Measurements from ENCODE around the gene AQP2. TPM values are rescaled to one million over a fixed set of nuclear protein-coding genes. Genes with fewer than 3 reads are reported as not detected.

AQP2 gene
- total RNA-seq, 4 donors from 2014 or later, result not detected

- intact Hi-C loops (cut with DNase I; ENCODE audit: low total_unique reads) (loop anchor here (10.0 kb wide), 1 partner anchor 225 kb away; no protein-coding TSS in a partner anchor), in situ Hi-C loops (cut with MboI; ENCODE audit: low pct_ligation_motif_present in 1 of 4, low pct_unique_long_range_greater_than_20kb in 1 of 4, low sequenced_read_pairs in 3 of 4) (loop anchor here in 1 of 4 donors (25.0 kb wide), 1 partner anchor 227 kb away; no protein-coding TSS in a partner anchor)
- TF ChIP-seq POLR2AphosphoS5 (IDR thresholded peaks at IDR 0.05), result no peak
- no peak for TF ChIP-seq CTCF (IDR thresholded peaks at IDR 0.05)
- no peak for TF ChIP-seq EP300 (IDR thresholded peaks at IDR 0.05; ENCODE audit: low read depth)
- no peak for TF ChIP-seq POLR2A (IDR thresholded peaks at IDR 0.05)
- H3K36me3 ChIP-seq, result no peaks in the 10 kb centered on the region
- peaks cover 0 to 11% (median 7%) of the 10 kb centered on the region in 4 donors for H3K4me1 ChIP-seq
- H3K9me3 ChIP-seq, result no peaks in the 10 kb centered on the region
- WGBS, 2 donors (ENCODE audit: low coverage in 1 of 2), result 23 to 32% methylated on average over 8 to 11 of the region's 11 CpGs
- no peak for DNase-seq
- peaks cover 87% of the 10 kb centered on the region for H3K27me3 ChIP-seq
- no peak overlapping the region for H3K4me3 ChIP-seq
- H3K27ac ChIP-seq, result no peak overlapping the region
Observed at GRCh38 chr12:49959685-49960473, 9.3 kb downstream of the AQP2 start.

- no peak overlapping the region for H3K27ac ChIP-seq
- peaks cover 87% of the 10 kb centered on the region for H3K27me3 ChIP-seq
- no peak for DNase-seq
- H3K9me3 ChIP-seq, result no peaks in the 10 kb centered on the region
- in situ Hi-C loops (cut with MboI; ENCODE audit: low pct_ligation_motif_present in 1 of 4, low pct_unique_long_range_greater_than_20kb in 1 of 4, low sequenced_read_pairs in 3 of 4), result loop anchor here in 1 of 4 donors (25.0 kb wide), 1 partner anchor 227 kb away; no protein-coding TSS in a partner anchor
- TF ChIP-seq EP300 (IDR thresholded peaks at IDR 0.05; ENCODE audit: low read depth) (no peak), POLR2AphosphoS5 (IDR thresholded peaks at IDR 0.05) (no peak), CTCF (IDR thresholded peaks at IDR 0.05) (no peak), POLR2A (IDR thresholded peaks at IDR 0.05) (no peak)
- 54 to 58% methylated on average over 7 to 13 of the region's 13 CpGs for WGBS, 2 donors (ENCODE audit: low coverage in 1 of 2)
- intact Hi-C loops (cut with DNase I; ENCODE audit: low total_unique reads), result loop anchor here (10.0 kb wide), 1 partner anchor 224 kb away; no protein-coding TSS in a partner anchor
- H3K4me3 ChIP-seq, result peak overlapping the region in 1 of 4 donors; percentile 48
- peaks cover 0 to 11% (median 7%) of the 10 kb centered on the region in 4 donors for H3K4me1 ChIP-seq
- no peaks in the 10 kb centered on the region for H3K36me3 ChIP-seq
Observed at GRCh38 chr12:49960474-49961110, 10.1 kb downstream of the AQP2 start.

GRCh38 chr12:49961111-49961922, 10.8 kb downstream of the AQP2 start, which contains the start of gene AQP5:
Gene AQP5 (plus strand): TSS chr12:49961872. CDS start chr12:49962018, 146 bp downstream.
- 4% methylated on average over 56 of the region's 111 CpGs; no CpG with 5 or more reads in 1 of the 2 donors for WGBS, 2 donors (ENCODE audit: low coverage in 1 of 2)
- Histone ChIP-seq H3K4me3 (peak within 1 kb of the TSS in 3 of 4 donors; percentile 3 to 48 (median 25)), H3K36me3 (no peaks in the 10 kb centered on the region), H3K27me3 (peaks cover 82% of the 10 kb centered on the region), H3K27ac (no peak within 1 kb of the TSS), H3K9me3 (no peaks in the 10 kb centered on the region), H3K4me1 (peaks cover 0 to 11% (median 7%) of the 10 kb centered on the region in 4 donors)
- no peak for DNase-seq
- intact Hi-C loops (cut with DNase I; ENCODE audit: low total_unique reads) (loop anchor here (10.0 kb wide), 1 partner anchor 223 kb away; no protein-coding TSS in a partner anchor), in situ Hi-C loops (cut with MboI; ENCODE audit: low pct_ligation_motif_present in 1 of 4, low pct_unique_long_range_greater_than_20kb in 1 of 4, low sequenced_read_pairs in 3 of 4) (loop anchor here in 1 of 4 donors (25.0 kb wide), 1 partner anchor 226 kb away; no protein-coding TSS in a partner anchor)
- TF ChIP-seq CTCF (IDR thresholded peaks at IDR 0.05), result no peak
- no peak for TF ChIP-seq POLR2AphosphoS5 (IDR thresholded peaks at IDR 0.05)
- TF ChIP-seq EP300 (IDR thresholded peaks at IDR 0.05; ENCODE audit: low read depth), result no peak
- TF ChIP-seq POLR2A (IDR thresholded peaks at IDR 0.05), result no peak
